Thyroid gland (tissue), 4 donors: ENCODE data around the gene CDC42BPA. TPM values are rescaled to one million over a fixed set of nuclear protein-coding genes. Genes with fewer than 3 reads are reported as not detected.

Experiments used
- DNase-seq, 2 donors: peaks; one replicate each; pipeline ENCODE4 v3.0.0-alpha.2; 2019
- H3K27ac ChIP-seq, 3 donors: fragments of 200-600 bp; sonication (generic); 1 replicate in 2 of 3; 2 replicates in 1 of 3; pipeline ENCODE4 v1.5.1; 2016 to 2019; ENCODE audit warnings: mild to moderate bottlenecking in 1 of 3, moderate library complexity in 1 of 3
- H3K27me3 ChIP-seq: fragments of 200-600 bp; sonication (generic); one replicate; pipeline ENCODE4 v1.5.1; 2019
- H3K36me3 ChIP-seq, 2 donors: fragments of 200-600 bp; sonication (generic); one replicate each; pipeline ENCODE4 v1.5.1; 2016 to 2019
- H3K4me1 ChIP-seq, 2 donors: fragments of 200-600 bp; sonication (generic); one replicate each; pipeline ENCODE4 v1.5.1; 2017 to 2019
- H3K4me3 ChIP-seq, 3 donors: fragments of 200-600 bp; sonication (generic); replicated peaks in 1 of 3; 1 replicate in 2 of 3; 2 replicates in 1 of 3; pipeline ENCODE4 v1.5.1; 2016; ENCODE audit warnings: mild to moderate bottlenecking in 1 of 3
- H3K9me3 ChIP-seq: fragments of 200-600 bp; sonication (generic); one replicate; pipeline ENCODE4 v1.5.1; 2017
- POLR2A ChIP-seq, 2 donors: fragments of 450-650 bp; IDR thresholded peaks; one replicate each; pipeline ENCODE4 v1.6.1; 2017; ENCODE audit warnings: antibody characterized with exemption in 2 of 2, mild to moderate bottlenecking in 2 of 2, moderate library complexity in 1 of 2
- WGBS, 2 donors: methylation state at CpG; one replicate each; pipeline ENCODE4 v1.1.5; 2017; 5-methylcytosine and 5-hydroxymethylcytosine counted together
- intact Hi-C: fragments of 100-400 bp; cut with DNase I; formaldehyde crosslinking; loops from one replicate; pipeline ENCODE4 v1.15.1; 2023
- total RNA-seq, 4 donors: library from RNA; depleted of rRNA; stranded (reverse); fragments of >200 nt; gene quantifications; one replicate each; pipeline ENCODE4 v1.2.3, GENCODE V29; 2016
- TF ChIP-seq, protein P1 (sequence below), 6 experiments: fragments of 200-600 bp in 3 of 6; fragments of 450-650 bp in 3 of 6; sonication (generic) in 3 of 6; IDR thresholded peaks; one replicate each; pipeline ENCODE4 v1.5.1; 2016 to 2019; ENCODE audit warnings: antibody characterized with exemption in 6 of 6, mild to moderate bottlenecking in 2 of 6, inconsistent platforms in 1 of 6, moderate library complexity in 1 of 6

Gene CDC42BPA
- total RNA-seq, 4 donors from 2014 or later = 25.0 to 50.0 (median 30.5) TPM

DNA sequence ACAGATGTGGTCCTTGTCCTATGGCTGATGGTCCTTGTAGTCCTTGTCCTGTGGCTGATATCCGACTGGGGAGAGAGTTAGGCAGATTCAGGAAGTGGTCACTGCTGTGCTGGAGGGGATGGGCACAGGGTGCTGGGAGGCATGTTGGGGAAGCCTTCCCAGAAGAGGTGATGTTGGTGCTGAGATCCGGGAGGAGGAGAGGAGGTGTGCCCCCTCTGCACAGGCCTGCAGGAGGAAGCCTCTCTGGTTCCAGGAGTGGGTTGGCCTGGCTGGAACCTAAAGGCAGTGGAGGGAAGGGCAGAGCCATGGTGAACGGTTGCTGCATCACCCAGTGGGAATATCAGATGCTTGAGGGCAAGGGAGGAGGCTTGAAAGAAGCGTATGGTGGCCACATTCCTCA is 363.5 kb downstream of the CDC42BPA start:
- Histone ChIP-seq H3K27ac (no peak overlapping the region), H3K27me3 (no peaks in the 10 kb centered on the region), H3K9me3 (no peaks in the 10 kb centered on the region), H3K4me1 (no peaks in the 10 kb centered on the region), H3K36me3 (no peaks in the 10 kb centered on the region), H3K4me3 (no peak overlapping the region)
- intact Hi-C loops = no loop called here
- DNase-seq = no peak
- WGBS, 2 donors = 84 to 94% methylated on average over 4 of the region's 4 CpGs
- no peak for TF ChIP-seq POLR2A (IDR thresholded peaks at IDR 0.05)
- TF ChIP-seq, protein P1, sequence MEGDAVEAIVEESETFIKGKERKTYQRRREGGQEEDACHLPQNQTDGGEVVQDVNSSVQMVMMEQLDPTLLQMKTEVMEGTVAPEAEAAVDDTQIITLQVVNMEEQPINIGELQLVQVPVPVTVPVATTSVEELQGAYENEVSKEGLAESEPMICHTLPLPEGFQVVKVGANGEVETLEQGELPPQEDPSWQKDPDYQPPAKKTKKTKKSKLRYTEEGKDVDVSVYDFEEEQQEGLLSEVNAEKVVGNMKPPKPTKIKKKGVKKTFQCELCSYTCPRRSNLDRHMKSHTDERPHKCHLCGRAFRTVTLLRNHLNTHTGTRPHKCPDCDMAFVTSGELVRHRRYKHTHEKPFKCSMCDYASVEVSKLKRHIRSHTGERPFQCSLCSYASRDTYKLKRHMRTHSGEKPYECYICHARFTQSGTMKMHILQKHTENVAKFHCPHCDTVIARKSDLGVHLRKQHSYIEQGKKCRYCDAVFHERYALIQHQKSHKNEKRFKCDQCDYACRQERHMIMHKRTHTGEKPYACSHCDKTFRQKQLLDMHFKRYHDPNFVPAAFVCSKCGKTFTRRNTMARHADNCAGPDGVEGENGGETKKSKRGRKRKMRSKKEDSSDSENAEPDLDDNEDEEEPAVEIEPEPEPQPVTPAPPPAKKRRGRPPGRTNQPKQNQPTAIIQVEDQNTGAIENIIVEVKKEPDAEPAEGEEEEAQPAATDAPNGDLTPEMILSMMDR (IDR thresholded peaks at IDR 0.05) = no peak

DNA sequence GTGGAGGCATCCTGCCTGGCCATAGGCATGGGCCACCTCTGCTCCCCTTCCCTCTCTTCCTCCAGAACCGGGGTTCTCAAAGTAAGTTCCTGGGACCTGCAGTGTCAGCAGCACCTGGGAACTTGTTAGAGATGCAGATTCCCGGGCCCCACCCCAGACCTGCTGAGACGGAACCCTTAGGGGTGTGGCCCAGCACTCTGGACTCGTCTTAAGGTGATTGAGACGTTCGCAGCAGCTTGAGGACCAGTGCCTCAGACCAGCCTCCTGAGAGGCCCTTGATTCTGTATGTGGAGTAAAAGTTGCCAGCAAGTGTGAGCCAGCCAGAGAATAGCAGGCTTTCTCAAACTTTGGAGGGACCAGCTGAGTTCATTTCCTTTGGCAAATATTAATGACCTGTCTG is 364.0 kb downstream of the CDC42BPA start:
- H3K27ac ChIP-seq = no peak overlapping the region
- no peak for DNase-seq
- intact Hi-C loops = no loop called here

DNA sequence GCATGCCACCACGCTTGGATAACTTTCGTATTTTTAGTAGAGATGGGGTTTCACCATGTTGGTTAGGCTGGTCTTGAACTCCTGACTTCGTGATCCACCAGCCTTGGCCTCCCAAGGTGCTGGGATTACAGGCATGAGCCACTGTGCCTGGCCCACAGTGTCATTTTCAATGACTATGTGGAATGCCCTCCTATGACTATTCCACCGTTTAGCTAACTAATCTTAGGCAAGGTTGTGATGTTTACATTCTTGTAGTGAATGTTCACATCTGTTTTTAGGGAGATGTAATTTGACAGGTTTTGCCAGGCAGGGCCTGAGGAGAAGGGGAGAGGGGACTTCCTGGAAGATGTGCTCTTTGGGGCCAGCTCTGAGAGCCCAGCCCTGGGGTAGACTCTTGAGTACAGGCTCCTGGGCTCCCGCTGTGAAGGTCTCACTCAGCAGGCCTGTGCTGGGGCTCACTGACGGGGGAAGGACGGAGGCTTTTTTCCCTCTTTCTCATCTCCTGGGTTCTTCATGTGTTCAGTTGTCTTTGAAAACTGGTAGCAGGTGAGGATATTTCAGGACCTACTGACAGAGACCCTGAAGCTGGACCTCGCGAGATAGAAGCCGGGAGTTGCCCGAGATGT is 365.0 kb downstream of the CDC42BPA start:
- TF ChIP-seq, protein P1 (IDR thresholded peaks at IDR 0.05) = no peak
- no peak for TF ChIP-seq POLR2A (IDR thresholded peaks at IDR 0.05)
- no peak overlapping the region for H3K27ac ChIP-seq
- H3K9me3 ChIP-seq = no peaks in the 10 kb centered on the region
- 89 to 91% methylated on average over 10 to 11 of the region's 11 CpGs for WGBS, 2 donors
- H3K36me3 ChIP-seq = no peaks in the 10 kb centered on the region
- DNase-seq = no peak
- H3K4me3 ChIP-seq = no peak overlapping the region
- H3K27me3 ChIP-seq = no peaks in the 10 kb centered on the region
- intact Hi-C loops = no loop called here
- H3K4me1 ChIP-seq = no peaks in the 10 kb centered on the region

More for the DNA sequence above, 364.0 kb downstream of the CDC42BPA start:
- Histone ChIP-seq H3K27me3 (no peaks in the 10 kb centered on the region), H3K4me1 (no peaks in the 10 kb centered on the region), H3K36me3 (no peaks in the 10 kb centered on the region), H3K4me3 (no peak overlapping the region), H3K9me3 (no peaks in the 10 kb centered on the region)
- WGBS, 2 donors = 63 to 74% methylated on average over 4 to 6 of the region's 6 CpGs
- TF ChIP-seq, protein P1 (IDR thresholded peaks at IDR 0.05) = no peak
- no peak for TF ChIP-seq POLR2A (IDR thresholded peaks at IDR 0.05)

DNA sequence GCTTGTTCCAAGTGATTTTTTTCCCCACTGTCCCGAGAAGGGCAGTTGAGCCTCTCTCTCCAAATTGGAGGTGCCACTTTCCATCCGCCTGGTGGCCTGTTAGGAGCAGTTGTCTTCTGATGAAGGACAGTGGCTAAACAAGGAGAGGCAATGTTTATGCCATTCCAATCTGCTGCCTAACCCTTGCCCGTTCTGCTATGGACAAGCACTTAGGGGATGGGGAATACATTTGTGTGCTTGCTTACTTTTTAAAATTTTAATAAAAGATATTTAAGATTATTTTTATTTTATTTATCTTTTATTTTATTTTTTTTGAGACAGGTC is 366.2 kb downstream of the CDC42BPA start:
- H3K9me3 ChIP-seq = no peaks in the 10 kb centered on the region
- WGBS, 2 donors = 97 to 98% methylated on average over 3 of the region's 3 CpGs
- DNase-seq = no peak
- H3K27me3 ChIP-seq = no peaks in the 10 kb centered on the region
- intact Hi-C loops = no loop called here
- TF ChIP-seq POLR2A (IDR thresholded peaks at IDR 0.05) = no peak
- TF ChIP-seq, protein P1 (IDR thresholded peaks at IDR 0.05) = no peak
- no peaks in the 10 kb centered on the region for H3K4me1 ChIP-seq
- H3K36me3 ChIP-seq = no peaks in the 10 kb centered on the region
- H3K27ac ChIP-seq = no peak overlapping the region
- H3K4me3 ChIP-seq = no peak overlapping the region

DNA sequence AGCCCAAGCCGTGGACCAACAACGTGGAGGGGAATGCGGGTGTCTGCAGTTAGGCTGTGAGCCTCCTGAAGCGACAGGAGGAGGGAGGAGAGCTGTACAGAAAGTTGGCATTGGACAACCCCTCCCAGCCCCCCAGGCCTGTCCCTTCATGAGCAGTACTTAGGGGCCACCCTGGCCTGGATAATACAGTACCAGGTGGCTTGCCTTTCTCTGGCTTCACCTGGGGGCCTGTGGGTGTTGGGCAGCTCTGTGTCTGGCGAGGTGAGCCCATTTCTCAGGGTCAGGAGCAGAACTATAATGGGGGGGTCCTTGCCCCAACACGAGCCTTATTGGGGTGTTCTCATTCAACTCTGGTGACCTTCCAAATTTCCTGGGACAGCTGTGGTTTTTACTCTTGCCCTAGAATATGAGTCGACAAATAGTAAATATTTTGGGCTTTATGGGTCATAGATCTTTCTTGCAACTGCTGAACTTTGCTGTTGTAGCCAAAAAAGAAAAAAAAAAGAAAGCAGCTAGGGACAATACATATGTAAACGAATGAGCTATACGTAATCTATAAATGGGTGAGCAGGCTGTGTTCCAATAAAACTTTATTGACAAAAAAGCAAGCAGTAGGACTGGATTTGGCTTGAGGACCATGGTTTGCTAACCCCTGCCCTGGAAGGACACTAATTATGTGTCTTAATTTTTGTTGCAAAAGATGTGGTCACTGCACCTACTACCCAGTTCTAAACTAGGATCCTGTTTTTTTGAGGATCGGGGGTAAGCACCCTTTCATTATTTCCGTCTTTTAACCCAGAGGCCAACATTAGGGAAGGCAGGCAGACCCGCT is 366.8 kb downstream of the CDC42BPA start:
- Histone ChIP-seq H3K27ac (no peak overlapping the region), H3K27me3 (no peaks in the 10 kb centered on the region), H3K36me3 (no peaks in the 10 kb centered on the region), H3K4me3 (no peak overlapping the region), H3K4me1 (no peaks in the 10 kb centered on the region), H3K9me3 (no peaks in the 10 kb centered on the region)
- intact Hi-C loops = no loop called here
- DNase-seq = no peak
- no peak for TF ChIP-seq POLR2A (IDR thresholded peaks at IDR 0.05)
- TF ChIP-seq, protein P1 (IDR thresholded peaks at IDR 0.05) = no peak
- 88 to 91% methylated on average over 12 of the region's 12 CpGs for WGBS, 2 donors
